ENCODE measurements around the gene DTNBP1.
"Not testable (repeated sequence)": the region's sequence is repeated elsewhere in the genome, so short reads cannot be mapped to it uniquely, and the experiment has no call there.

DTNBP1 gene

DNA sequence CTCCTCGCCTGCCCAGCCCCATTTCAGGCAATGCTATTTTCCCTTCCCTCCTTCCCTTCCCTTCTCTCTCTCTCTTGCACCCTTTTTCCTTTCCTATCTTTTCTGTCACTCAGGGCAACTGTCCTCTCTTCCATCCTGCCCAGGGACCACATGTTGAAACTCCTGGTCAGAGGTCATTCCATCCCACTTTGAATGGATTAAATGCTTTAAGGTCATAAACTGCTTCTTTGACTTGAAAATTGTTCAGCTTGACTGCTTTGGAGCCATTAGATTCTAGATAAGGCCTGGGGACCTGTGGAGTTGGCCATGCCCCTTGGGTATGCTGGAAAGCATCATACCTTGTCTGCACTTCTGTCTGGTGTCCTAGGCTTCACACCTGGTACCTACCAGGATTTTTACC is 106.1 kb downstream of the DTNBP1 start:
- no peak for DNase-seq (ENCODE audit: low spot score)

DNA sequence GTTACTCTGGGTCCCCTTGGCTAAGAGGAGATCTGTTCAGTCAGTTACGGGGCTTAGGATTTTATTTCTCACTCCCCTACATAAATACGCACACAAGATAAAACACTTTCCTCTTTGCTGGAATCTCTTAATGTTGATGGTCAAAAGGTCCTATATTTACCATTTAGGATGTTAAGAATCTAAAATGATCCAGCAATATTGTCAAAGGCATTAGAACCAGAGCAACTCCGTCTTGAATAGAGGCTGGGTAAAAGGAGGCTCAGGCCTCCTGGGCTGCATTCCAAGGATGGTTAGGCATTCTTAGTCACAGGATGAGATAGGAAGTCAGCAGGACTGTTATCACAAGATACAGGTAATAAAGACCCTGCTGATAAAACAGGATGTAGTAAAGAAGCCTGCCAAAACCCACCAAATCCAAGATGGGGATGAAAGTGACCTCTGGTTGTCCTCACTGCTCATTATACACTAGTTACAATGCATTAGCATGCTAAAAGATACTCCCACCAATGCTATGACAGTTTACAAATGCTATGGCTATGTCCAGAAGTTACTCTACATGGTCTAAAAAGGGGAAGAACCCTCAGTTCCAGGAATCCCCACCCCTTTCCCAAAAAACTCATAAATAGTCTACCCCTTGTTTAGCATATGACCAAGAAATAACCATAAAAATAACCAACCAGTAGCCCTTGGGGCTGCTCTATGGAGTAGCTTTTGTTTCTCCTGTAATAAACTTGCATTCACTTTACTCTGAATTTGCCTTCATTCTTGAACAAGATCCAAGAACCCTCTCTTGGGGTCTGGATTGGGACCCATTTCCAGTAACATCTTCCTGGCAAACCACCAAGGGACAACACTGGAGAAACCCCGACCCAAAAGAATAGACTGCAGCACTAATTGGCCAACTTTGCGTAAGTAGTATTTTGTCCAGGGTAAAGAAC is 107.5 kb downstream of the DTNBP1 start:
- DNase-seq (ENCODE audit: low spot score) = no peak

DNA sequence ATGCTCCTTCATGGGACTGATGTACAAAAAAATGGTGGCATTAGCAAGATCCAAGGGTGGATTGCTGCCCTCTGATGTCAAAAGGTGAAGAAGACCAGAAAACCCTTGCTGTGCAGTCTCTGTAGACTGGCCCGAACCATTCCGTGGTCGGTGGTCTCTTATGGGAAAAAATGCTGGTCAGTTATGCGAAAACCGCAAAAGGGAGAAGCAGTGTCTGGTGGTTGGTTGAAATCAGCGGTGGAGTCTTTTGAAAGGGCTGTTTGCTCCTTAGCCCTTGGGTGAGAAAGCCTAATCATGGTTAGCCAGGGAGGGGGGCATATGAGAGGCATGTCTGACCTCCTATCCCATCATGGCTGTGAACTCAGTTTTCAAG is 108.1 kb downstream of the DTNBP1 start:
- no peak for DNase-seq (ENCODE audit: low spot score)

DNA sequence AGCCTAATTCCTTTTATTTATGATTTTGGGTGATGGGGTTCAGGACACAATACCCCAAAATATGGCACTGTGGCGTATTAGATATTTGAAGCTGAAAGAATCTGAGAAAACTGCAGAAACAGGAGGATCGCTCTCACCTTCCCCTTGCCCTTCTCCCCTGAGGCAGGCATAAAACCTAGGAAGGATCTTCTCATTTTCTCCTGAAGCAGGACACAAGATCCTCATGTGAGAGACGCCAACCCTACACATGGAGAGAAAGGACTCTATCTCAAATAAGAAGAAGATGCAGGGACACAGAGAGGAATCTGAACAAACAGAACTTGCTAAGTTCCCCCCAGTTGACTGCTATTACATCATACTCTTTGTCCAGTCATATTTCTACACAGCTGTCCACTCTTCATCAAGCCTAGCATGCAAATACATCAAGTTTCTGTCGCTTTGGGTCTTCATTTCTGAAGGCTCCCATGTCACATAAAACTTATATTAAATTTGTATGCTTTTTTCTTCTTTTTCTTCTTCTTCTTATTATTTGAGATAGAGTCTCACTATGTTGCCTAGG is 109.0 kb downstream of the DTNBP1 start:
- no peak for DNase-seq (ENCODE audit: low spot score)

DNA sequence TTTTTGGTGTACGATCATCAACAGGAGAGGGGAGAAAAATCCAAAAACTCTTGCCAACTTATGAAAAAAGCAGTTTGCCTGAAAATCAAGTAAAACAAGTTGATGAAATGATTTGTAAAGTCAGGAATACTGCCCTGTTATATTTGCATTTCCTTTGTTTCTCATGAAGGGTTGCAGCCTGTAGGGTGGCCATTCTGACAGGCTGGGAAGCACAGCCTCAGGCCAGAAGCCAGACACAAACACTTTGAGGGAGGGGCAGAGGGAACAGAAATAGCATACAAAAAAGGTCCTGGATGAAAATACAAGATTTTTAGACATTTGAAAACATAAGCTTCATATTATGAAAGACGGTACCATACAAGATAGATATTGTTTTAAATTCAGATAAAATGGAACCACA is 109.8 kb downstream of the DTNBP1 start:
- DNase-seq (ENCODE audit: low spot score) = no peak

DNA sequence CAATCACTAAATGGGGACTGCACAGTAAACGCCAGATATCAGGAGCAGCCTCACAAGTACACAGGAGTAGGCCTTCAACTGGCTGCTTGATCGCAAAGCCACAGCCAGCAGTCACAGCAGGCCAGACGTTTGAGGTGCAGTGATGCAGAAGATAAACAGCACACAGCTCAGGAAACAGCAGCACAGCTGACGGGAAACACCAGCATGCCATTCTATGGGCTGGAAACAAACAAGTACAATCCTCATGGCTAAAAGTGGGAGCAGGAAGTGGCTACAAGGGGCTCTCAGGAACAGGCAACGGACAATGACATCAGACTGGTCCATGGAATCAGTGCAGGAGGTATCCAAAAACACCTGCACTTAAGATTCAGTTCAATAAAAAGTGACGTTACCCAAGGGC is 111.0 kb downstream of the DTNBP1 start:
- no peak for DNase-seq (ENCODE audit: low spot score)

DNA sequence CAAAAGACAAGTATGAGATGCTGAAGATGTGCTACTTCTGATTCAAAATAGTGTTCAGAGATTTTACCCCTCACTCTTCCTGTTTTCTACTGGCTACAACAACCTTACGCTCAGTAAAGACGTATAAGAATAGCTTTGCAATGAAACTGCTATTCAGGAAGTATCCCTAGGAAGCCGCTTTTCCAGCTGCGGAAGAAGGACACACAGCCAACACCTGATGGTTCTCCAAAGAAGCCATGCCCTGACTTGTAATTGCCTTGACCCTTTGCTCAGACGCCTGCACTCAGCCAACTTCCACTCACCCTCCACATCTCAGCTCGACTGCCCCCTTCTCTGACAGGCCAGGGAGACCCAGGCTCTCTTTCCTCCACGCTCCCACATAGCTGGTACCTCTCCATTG is 111.6 kb downstream of the DTNBP1 start:
- no peak for DNase-seq (ENCODE audit: low spot score)

DNA sequence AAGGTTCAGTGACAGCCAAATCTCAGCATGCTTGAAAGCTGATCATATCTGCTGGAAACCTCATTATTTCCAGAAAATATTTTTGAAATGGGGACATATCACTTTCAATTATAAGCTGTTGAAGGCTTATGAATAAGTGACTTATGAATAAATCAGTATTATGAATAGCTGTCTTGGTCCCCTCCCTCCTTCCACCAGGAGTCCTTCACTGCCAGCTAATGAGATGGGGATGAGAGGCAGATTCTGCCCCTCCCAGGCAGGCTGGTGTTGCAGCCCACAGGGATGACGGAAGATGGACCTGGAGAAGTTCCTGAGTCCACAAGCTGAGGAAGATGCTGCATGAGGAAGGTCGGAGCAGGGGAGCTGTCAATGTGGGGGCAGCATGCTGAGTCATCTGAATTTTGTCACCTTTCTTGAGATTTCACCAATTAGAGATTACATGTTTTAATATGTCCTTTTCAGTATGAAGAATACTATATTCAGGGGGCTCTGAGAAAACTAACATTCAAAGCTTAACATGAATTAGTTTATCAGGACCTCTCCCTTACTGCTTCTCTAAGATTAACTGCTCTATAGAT is 112.2 kb downstream of the DTNBP1 start:
- no peak for DNase-seq (ENCODE audit: low spot score)

DNA sequence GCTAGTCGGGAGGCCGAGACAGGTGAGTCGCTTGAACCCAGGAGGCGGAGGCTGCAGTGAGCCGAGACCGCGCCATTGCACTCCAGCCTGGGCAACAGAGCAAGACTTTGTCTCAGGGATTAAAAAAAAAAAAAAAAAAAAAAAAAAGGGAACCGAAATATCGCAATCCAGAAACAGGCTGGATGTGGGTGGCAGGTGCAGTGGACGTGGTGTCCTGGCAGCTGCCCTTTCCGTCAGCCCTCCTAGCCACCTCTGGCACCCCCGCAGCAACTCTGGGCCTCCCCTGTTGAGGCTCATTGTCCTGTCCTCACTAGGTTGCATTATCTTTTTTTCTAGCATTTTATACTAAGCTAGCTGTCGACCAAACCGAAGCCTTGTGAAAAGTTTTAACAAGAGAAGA is 113.5 kb downstream of the DTNBP1 start:
- no peak for DNase-seq (ENCODE audit: low spot score)

DNA sequence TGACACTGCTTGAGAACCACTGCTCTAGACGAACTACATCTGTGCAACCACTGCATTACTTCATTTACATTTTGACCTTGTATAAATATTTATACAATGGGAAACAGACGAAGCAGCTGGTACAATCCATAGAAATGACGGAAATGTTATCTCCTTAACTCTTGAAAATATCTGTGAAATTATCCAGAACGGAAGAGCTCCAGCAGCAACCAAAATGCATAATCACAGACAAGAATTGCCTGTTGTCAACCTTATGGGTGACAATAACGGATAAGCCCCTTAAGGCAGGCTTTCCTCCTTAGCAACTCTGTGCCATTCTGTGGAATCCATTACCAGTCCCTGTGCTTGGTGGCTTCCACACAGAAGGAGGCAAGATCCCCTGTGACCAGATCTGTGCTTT is 115.4 kb downstream of the DTNBP1 start:
- no peak for DNase-seq (ENCODE audit: low spot score)

DNA sequence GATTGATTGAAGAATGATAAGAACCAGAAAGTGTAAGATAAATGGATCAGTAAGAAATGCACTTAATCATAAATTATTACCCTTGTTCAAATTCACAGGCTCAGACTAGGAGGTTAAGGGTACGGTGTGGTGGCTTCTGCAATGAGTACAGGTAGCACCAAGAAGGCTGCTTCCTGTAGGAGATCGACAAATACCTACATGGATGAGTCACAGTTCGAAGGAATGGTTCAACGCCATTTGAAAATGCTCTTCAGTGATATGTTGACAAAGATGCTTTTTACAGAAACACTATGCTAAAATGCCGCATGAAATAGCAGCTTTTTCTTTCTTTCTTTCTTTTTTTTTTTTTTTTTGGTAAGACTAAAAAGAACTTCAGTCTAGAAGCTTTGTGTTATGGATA is 116.2 kb downstream of the DTNBP1 start:
- DNase-seq (ENCODE audit: low spot score) = no peak

DNA sequence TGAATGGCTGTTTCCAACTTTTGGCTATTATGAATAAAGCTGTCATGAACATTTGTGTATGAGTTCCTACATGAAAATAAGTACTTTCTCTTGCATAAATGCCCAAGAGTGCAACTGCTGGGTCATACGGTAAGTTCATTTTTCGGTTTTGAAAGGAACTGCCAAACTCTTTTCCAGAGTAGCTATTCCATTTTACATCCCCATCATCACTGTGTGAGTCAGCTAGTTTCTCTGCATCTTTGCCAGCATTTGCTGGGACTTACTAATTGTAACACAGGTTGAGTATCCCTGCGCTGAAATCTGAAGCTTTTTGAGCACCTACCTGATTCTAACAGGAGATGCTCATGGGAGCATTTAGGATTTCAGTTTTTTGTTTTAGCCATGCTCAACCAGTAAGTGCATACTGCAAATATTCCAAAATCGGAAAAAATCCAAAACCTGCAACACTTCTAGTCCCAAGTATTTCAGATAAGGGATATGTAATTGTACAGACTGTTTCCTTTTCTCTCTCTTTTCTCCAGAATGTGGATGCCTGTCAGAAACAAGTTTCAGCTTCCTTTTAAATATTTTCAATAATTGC is 118.4 kb downstream of the DTNBP1 start:
- no peak for DNase-seq (ENCODE audit: low spot score)

DNA sequence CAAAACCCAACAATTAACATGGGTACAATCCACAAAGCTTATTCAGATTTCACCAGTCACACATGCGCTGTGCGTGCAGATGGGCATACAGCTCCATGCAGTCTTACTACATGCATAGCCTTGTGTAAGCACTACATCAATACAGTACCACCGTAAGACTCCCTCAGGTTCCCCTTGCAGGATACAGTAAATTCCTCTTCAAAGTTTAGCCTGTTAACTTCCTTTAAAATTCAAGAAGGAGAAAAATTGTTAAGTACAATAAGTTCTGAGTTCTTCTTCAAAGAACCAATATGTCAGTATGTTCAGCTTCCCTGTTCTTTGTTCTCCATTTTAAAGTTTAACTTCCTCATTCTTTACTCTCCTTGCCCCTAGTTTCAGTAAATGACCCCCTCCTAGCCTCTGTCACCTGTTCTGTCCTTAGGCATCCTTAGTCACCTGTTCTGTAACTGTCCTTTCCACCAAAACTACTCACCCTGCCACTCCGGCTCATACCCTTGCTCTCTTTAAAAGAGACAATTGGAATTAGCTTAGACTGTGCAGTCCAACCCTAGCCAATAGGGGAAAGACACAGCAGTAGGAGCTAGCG is 119.4 kb downstream of the DTNBP1 start:
- DNase-seq (ENCODE audit: low spot score) = not testable (repeated sequence)

DNA sequence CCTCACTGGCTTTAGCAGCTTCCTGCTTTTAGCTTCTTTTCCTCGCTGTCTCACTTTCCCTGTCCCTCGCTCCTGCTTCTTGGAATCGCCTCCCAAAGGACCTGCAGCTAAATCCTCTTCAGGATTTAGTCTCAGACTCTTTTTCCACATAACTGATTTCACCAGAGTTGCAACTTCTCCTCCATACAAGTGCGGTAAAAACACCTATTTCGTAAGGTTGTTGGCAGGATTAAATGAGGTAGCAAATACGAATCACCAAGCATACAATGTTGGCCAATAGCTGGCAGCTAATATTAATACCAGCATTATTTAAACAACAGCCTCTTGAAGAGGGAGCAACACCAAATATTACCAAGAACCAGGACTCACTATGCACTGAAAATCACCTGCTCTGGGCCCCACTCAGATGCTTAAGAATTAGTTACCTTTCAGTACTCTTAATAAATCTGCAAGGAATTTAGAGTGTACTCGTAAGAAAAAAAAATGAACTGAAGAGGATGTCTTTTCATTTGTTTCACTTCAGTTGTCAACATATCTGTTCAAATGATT is 123.0 kb downstream of the DTNBP1 start:
- DNase-seq (ENCODE audit: low spot score) = no peak

DNA sequence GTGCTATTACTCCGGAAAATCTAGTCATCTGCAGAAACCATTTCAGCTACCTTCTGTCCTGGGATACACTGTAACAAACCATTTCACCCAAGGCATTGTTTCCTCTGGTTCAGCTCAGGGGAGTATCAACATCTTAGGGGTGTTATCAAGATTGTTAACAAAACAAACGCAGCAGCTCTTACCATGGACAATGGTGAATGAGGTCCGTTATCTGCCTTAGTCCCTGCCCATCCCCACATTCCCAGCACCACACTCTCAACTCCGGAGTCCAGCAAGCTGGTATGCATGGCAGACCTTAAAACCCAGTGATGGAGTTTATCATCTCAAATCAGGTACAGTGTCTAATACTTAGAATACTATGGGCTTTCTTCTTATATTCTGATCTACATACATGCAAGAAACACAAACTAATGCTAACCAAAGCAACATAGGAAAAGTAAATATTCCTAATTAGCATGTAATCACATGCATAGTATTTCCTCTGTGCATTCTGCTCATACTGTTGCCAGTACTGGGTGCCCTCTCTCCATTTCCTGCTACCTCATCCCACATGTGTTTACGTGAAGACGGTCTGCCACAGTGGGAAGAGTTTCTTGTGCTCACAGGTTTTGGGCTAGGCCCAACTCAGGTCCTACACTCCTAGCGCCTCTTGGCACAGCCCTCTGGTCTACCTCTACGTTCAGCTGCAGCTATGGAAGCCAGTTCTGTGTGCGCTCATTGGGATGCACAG is 123.9 kb downstream of the DTNBP1 start:
- DNase-seq (ENCODE audit: low spot score) = no peak

DNA sequence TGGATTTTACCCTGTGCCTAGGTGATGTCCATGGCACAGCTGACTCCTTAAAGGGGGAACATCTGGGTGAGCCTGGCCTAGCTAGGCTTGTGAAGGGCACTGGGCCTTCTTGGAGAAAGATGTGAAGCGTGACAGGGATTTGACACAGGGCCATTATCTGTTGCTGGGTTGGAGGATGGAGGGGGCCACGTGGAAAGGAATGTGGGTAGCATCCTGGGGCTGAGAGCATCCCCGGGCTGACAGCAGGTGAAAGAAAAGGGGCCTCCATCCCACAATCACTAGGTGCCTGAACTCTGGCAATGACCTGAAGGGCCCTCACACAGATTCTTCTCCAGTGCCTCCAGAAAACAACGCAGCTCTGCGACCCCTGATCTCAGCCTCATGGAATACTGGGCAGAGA is 124.7 kb downstream of the DTNBP1 start:
- DNase-seq (ENCODE audit: low spot score) = no peak

DNA sequence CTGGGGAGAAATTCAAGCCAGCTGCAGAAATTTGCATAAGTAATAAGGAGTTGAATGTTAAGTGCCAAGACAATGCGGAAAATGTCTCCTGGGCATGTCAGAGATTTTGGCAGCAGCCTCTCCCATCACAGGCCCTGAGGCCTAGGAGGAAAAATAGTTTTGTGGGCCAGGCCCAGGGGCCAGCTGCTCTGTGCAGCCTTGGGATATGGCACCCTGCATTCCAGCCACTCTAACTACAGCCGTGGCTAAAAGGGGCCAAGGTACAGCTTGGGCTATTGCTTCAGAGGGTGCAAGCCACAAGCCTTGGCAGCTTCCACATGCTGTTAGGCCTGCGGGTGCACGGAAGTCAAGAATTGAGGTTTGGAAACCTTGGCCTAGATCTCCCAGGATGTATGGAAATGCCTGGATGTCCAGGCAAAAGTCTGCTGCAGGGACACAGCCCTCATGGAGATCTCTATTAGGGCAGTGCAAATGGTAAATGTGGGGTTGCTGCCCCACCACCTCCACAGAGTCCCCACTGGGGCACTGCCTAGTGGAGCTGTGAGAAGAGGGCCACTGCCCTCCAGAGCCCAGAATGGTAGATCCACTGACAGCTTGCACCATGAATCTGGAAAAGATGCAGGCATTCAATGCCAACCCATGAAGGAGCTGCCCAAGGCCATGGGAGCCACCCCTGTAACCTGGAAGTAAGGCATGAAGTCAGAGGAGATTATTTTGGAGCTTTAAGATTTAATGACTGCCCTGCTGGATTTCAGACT is 126.5 kb downstream of the DTNBP1 start:
- DNase-seq (ENCODE audit: low spot score) = no peak

DNA sequence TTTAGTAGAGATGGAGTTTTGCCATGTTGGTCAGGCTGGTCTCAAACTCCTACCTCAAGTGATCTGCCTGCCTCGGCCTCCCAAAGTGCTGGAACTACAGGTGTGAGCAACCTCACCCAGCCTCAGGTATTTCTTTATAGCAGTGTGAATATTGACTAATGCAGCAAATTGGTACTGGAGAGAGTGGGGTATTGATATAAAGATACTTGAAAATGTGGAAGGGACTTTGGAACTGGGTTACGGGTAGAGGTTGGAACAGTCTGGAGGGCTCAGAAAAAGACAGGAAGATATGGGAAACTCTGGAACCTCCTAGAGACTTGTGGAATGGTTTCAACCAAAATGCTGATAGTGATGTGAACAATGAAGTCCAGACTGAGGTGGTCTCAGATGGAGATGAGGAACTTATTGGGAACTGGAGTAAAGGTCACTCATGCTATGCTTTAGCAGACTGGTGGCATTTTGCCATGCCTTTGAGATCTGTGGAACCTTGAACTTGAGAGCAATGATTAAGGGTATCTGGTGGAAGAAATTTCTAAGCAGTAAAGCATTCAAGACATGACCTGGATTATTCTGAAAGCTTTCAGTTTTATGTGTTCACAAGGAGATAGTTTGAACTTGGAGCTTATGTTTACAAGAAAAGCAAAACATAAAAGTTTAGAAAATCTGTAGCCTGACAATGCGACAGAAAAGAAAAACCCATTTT is 127.2 kb downstream of the DTNBP1 start:
- DNase-seq (ENCODE audit: low spot score) = no peak

DNA sequence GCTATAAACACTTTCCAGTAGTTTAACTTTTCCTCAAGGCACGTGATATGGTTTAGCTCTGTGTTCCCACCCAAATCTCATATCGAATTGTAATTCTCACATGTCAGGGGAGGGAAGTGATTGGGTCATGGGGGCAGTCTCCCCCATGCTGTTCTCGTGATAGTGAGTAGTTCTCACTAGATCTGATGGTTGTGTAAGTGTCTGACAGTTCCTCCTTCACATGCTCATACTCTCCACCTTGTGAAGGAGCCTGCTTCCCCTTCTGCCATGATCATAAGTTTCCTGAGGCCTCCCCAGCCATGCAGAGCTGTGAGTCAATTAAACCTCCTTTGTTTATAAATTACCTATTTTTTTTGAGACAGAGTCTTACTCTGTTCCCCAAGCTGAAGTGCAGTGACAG is 127.9 kb downstream of the DTNBP1 start:
- no peak for DNase-seq (ENCODE audit: low spot score)

DNA sequence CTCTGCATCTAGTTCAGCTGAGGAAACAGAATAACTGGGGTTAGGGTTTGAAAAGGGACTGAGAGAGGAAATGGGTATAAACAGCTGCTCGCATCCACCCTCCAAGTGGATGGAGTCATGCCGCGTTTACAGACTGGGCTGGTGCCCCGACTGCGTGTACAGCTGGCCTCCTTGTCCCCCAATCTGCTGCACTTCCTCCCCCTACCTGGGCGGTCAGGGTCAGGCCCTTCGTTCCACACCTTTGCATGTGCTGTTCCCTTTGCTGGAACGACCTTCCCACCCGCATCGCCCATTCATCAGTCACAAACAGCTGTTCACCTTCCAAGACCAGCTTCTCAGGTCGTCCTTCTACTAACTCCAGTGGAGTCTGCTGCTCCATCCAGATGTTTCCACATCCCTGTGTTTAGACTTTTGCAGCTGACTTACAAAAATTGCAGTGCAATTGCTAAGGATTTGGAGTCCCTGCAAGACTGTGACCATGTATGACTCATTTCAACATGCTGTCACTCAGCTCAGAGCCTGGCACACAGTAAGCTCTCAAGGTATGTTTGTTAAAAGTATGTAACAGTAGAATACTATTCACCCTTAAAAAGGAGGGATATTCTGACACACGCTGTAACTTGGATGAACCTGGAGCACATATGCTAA is 129.3 kb downstream of the DTNBP1 start:
- no peak for DNase-seq (ENCODE audit: low spot score)

Data from CD4-positive, alpha-beta T cell treated with Interleukin-15 for 4 hours (primary cell).